LHCN-M2 (cell line): Measurements from ENCODE around the gene DCDC2C. TPM values are rescaled to one million over a fixed set of nuclear protein-coding genes. Genes with fewer than 3 reads are reported as not detected.

Experiments
- DNase-seq: peaks from one replicate; pipeline ENCODE4 v3.0.0-alpha.2; 2012; ENCODE audit warnings: low read depth
- total RNA-seq: library from RNA; depleted of rRNA; stranded (reverse); fragments of >200 nt; gene quantifications from 2 replicates; pipeline ENCODE4 v1.2.3, GENCODE V29; 2014

DCDC2C gene
- total RNA-seq, 1 experiment from 2014 or later = not detected

DNA sequence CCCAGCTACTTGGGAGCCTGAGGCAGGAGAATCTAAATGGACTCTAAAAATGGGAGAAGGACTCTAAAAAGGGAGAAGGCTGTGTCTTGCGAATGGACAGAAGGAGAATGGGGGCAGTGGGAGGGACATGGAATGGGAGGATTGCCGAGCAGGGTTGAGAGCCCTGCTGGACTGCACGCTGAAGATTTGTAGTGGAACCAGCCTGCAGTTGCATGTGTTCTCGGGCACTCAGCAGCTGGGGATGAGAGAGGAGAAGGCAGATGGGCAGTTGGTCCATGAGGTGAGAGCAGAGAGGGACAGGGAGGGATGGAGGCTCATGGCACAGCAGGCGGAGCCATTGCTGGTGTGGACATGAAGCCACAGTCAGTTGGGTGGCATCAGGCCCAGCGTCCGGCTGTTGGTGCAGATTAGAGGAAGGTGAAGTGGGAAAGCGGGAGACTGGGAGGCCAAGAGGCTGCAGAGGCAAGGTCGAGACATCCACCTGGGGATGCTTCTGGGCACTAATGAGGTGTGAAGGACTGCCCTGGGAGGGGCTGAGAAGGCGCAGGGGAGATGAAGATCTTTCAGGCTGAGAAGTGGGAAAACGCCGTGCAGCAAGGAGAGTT lies 40.7 kb downstream of the DCDC2C start:
- no peak for DNase-seq

DNA sequence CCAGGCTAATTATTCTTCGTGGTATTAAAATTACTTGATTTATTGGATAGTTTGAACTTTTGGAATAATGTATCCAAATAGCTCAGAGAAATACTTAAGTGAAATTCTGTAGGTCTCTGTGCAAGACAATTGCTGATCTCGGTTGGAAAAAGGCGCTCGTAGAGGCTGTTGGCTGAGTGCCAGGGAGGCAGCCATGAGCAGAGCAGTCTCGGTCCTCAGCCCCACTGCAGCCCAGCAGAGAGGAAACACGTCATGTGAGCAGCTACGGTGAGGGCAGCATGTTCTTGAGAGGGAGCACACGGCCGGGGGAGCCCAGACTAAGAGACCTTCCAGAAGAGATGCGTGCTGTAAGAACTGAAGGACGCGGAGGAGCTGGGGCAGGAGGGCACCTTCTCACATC lies 42.5 kb downstream of the DCDC2C start:
- DNase-seq = no peak

DNA sequence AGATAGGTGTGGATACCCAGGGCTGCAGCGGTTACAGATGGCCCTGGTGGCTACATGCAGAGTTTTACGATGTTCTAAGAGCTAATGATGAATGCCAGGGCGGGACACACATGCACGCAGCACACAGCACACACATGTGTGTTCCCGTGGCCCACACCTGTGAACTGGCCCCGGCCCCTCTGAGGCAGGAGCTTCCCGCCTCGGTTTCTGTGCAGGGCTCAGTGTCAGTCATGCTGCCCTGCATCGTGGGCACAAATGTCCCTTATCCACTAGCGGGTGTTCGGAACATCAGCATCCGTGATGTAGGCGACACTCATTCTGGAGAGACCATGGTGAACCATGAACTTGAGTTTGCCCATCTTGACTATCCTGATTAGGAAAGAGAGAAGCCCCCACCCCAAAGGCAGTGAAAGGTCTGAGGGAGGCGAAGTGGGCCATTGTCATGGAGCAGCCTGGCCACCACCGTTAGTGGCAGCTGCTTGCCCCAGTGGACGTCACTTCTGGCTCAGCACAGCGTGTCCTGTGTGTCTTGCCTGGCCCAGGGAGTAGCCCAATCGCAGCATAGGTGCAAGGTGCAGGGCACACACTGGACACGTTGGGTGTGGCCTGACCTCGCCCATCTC lies 43.8 kb downstream of the DCDC2C start:
- DNase-seq = no peak

DNA sequence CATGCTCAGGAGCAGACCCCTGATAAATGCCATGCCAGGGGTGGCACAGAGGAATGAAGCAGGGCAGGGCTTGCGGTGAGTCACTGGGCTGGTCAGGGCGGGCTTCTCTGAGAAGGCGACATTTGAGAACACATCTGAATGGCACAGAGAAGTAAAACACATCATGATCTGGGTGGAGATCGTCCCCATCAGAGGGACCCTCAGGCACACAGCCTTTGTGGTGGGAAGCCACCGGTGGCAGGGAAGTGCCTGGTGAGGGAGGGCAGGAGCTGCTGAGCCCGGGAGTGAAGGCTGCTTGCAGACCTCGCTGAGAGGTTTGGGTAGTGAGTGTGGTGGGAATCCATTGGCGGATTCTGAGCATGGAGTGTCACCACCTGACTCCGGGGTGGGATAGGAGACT lies 44.5 kb downstream of the DCDC2C start:
- DNase-seq = no peak

DNA sequence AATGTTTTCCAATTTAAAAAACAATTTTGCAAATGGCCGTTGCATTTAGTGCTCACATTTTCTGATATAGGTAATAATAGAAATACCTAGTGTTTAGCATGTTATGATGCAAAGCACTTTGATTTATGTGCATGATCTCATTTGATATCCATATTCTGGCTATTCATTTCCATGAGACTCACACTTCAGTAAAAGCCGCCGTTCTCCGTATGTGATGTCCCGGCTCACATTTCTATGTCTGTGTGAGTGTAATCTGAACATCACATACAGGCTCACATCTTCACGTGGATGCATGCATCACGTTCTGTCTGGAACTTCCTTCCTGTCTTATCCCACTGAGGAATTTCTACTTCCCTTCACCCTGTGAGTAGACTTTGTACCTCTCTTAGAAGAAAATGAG lies 45.8 kb downstream of the DCDC2C start:
- no peak for DNase-seq

DNA sequence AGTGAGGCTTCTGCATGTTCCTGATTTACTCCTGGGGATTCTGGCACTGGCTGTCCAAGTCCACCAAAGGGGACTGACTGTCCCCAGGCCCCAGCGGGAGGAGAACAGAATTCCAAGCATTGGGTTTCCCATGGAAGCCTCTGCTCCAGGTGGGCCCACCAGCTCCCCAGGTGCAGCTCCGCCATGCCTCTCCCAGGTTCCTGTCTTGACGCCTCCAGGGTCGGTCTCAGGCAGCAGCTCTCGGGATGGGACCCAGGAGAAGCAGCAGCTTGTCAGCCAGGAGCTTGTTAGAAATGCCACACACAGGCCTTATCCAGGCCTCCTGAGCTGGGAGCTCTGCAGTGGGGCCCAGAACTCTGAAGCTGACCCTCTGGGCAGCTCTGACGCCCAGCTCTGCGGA lies 47.9 kb downstream of the DCDC2C start:
- no peak for DNase-seq

DNA sequence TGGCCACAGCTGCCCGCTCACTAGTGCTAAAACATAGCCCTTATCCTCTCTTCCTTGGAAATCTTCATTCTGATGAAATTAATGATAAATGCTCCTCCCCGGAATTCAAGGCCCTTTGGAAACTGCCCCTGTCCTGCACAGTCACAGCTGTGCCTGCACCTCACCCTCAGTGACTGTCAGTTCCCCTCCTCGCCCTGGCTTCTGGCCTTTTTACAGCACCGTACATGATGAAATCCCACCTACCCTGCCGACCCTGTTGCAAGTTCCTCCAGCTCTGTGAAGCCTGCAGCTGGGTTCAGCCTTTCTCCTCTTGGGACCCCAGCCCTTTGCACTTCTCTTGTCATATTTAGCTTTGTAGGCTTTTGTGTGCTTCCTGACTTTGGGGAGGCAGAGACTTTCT lies 48.4 kb downstream of the DCDC2C start:
- DNase-seq = no peak

DNA sequence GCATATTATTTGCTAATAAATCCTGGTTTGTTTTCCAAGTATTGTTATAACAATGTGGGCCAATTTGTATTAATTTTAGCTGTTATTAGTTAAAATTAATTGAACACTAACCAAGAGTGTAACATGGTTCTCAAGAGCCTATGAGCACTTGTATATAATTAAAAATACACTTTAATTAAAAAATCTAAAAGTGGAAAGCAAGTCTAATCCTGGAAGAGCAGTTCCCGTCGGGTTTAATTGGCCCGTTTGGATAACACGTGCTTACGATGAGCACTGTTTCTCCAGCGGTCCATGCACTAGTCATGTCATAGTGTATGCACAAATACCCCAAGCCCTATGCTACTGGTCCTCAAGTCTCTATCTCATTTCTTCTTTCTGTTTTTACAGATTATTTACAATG lies 49.0 kb downstream of the DCDC2C start:
- no peak for DNase-seq

DNA sequence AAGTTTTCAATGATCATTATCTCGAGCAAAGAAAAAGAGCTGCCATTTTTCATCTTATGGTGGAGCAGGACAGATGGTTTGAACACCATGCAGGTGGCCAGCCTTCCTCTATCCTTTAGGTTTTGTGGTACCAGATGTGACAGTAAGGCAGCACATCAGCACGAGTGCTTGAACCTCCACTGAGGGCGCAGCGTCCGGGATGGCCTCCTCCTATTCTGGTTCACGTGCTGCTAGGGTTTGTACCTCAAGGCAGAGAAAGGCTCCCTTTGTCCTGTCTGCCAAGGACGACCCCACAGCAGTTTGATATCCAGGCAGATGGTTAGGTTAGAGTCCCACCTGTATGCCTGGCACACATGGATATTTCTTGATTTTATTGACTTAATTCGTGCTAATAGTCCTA lies 50.2 kb downstream of the DCDC2C start:
- no peak for DNase-seq

DNA sequence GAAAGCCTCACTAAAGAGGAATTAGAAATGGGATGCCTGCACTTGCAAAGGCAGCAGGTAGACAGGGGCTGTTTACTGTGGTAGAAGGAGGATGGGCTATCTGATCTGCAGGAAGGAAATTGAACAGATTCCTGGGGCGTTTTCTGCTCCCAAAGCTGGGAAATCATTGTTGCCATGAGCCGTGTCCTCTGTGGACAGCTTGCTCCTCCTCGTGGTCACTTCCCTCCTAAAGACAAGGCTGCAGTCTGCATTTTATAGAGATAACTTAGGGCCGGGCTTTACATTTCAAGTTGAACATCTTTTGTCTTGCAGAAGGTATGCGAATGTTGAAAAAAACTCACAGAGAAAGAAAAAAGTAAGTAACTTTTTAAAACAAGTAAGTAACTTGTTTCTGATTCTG lies 50.9 kb downstream of the DCDC2C start:
- DNase-seq = no peak

DNA sequence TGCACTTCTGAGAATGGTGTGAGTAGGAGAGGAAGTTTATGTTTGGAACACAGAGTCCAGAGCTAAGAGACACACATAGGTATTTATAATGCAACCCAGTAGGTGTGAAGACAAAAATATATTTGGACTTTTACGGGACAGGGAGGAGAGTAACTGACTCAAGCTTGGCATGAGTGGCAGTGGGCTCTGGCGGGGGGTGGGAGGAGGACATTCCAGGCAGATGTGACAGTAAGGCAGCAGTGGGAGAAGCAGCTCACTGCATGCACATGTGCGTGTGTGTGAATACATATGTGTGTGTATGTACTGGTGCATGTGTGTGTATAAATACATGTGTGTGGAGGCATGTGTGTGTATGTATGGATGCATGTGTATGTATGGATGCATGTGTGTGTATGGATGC lies 51.4 kb downstream of the DCDC2C start:
- no peak for DNase-seq

DNA sequence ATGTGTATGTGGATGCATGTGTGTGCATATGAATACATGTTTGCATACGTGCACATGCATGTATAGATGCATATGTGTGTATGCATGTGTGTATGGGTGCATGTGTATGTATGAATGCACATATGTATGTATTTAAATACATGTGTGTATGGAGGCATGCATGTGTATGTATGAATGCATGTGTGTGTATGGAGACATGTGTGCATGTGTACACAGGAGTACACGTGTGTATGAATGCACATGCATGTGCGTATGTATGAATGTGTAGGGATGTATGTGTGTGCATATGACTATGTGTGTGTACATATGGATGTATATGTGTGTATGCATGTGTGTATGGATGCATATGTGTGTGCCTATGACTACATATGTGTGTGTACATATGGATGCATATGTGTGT lies 51.9 kb downstream of the DCDC2C start:
- DNase-seq = no peak

DNA sequence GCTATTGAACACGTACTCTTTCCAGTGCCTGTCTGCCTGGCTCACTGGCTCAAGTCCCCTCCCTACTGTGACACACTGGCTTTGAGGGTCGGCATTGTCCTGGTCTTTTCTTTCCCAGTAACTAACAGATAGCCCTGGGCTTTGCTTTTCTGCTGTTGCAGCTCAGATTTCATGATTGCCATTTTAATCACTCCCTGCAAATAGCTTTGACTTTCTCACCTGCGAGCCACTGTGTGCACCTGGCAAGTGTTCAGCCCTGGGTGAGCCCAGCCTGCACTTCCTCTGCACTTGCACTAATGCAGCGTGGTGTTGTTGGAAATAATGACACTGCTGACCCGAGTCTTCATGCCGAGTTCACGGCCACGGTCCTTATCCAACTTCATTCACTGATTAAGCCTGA lies 52.9 kb downstream of the DCDC2C start:
- DNase-seq = no peak

DNA sequence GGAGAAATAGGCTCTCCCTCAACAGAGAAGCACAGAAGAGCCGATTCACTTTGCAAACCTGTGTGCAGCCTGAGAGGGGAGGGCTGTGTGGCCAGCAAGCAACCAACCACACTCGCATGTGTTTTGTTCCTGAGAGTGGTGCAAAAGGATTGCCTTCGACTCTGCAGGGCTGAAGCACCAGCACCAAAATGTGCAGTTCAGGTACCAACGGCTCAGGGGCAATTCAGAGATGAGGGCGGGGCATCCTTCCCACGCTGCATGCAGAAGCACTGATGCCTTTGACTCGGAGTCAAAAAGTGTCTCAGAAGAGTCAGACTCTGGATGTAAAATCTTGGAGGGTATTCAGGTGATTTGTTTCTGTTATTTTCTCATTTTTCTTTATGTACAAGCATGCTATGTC lies 55.5 kb downstream of the DCDC2C start:
- DNase-seq = no peak

DNA sequence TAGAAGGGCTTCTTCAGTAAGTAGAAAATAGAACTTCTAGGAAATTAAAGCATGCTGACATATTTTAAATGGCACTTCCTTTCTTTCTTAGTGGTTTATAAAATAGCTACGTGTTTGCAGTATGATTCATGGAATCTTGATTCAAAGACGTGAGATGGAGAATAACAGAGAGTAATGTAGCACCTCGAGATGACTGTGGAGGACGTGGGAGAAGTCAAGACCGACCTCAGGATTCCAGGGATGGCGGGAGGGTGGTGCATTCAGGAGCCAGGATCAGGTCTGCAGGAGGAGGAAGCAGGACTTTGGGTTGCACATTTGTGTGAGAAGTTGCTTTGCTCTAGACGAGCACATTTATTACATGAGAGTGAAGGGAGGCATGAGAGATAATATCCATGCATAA lies 56.0 kb downstream of the DCDC2C start:
- DNase-seq = no peak

DNA sequence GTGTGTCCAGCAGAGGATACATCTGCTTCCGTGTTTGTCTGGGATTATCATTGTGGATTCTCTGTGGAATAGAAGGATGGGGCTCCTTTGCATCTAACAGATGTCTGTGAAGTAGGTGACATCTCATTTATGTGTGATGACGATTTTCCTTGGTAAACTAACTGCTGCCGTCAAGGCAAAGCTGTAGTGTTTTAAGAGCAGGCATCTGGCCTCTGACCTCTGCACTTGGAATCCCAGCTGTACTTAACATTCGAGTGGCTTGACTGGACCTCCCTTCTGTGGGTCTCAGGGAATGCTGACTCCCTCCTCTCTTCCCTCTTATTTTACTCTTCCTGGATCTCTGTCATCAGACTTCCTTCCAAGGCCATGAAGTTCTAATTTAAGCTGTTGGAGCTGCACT lies 56.4 kb downstream of the DCDC2C start:
- DNase-seq = no peak

DNA sequence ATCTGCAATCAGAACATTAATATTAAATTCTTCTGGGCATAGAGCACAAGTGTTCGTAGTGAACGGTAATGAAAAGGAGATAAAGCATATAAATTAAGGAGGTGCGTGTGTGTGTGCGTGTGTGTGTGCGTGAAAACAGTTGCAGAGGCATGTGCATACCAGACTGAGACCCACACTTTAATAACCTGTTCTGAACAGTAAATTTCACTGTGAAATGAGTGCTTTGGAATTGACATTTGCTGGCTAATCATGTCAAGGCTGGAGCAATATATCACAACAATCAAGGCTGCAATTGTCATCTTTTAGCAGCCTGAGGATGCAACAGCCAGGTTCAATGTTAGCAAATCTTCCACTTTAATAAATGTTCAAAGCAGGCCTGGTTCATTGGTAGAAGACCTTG lies 57.9 kb downstream of the DCDC2C start:
- no peak for DNase-seq

DNA sequence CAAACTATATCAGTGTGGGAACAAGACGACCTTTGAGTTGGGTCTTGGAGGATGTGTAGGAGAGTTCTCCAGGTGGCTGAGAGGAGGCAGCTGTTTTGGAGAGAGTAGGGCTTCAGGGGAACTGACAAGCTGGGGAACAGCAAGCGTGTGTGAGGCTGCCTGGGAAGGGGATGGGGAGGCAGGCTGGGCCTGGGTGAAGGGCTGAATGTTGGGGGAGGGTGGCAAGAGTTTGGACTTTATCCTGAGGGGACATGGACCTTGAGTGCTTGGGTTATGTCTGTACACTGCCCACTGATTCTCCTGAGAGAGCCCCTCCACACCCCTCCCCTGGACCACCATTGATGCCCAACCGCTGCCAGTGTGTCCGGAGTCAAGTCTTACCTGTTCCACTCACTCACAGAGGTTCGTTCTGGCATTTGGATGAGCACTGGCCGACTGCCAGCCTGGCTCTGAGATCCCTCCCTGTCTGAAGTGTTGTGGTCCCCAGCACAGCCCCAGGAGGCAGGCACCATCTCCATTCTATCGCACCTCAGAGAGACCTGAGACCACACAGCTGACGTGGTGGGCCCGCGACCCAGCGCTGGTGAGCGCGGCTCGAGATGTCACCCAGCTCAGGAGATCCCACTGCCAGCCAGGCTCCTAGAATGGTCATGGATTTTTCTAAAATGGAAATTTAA lies 59.5 kb downstream of the DCDC2C start:
- no peak for DNase-seq

DNA sequence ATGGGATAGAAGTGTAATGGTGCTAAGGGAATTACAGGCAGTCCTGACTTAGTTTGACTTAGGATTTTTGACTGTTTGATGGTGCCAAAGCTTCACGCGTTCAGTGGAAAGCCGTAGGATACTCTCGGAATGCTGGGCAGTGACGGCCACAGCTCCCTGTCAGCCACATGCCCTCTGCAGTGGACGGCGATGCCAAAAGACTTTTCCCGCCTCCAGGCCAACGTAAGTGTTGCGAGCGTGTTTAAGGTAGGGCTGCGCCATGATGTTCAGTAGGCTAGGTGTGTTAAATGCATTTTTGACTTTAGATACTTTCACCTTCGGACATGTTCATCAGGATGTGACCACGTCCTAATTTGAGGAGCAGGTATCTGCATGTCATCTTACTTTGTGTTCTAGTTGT lies 63.4 kb downstream of the DCDC2C start:
- DNase-seq = no peak

DNA sequence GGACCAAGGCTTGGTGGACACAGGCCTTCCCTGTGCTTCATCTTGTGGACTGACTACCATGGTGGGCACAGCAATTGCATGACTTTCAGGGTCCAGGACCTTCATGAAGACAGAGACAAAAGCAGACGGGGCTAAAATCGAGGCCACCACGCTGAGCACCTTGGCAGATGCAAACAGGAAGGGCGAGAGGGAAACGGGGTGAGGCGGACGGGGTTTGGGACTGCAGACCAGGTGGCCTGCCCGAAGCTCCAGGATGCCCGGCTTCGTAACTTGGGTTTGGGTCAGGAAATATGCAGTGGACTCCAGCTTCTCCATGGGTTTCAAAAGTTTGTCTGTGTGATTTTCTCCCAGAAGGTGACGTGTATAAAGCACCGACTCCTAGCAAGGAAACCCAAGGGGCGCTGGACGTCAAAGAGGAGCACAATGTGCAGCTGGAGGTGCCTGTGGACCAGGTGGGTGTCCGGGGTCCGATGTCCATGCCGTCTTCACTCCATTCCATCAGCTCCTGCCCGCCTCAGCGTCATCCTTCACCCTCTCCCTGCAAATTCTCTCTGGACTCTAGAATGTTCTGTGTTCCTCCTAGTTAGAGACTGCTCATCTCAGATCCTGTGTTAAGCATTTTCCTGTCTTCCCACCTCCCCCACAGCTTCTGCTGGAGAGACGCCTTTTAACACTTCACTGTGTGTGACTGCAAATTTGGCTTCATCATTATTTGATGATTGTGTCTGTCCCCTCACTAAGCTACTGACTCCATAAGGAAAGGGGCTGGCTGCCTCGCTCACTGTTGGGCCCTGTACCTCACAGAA lies 65.8 kb downstream of the DCDC2C start:
- no peak for DNase-seq

DNA sequence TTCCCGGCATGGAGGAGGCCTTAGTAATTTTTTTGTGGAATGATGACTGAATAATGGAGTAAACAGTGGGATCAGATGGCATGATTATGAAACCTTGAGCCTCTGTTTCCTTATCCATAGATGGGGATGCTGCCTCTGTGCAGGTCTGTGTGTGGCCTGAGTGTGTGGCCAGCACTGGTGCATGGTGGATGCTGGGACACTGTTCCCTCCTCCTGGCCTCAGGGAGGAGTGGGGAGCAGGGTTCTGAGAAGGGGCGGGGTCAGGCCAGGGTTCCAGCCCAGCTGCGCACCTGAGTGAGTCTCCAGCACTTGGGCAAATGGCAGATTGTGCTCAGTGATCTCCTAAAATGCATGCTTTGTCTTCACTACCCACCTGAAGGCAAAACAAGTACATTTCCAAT lies 66.4 kb downstream of the DCDC2C start:
- no peak for DNase-seq

DNA sequence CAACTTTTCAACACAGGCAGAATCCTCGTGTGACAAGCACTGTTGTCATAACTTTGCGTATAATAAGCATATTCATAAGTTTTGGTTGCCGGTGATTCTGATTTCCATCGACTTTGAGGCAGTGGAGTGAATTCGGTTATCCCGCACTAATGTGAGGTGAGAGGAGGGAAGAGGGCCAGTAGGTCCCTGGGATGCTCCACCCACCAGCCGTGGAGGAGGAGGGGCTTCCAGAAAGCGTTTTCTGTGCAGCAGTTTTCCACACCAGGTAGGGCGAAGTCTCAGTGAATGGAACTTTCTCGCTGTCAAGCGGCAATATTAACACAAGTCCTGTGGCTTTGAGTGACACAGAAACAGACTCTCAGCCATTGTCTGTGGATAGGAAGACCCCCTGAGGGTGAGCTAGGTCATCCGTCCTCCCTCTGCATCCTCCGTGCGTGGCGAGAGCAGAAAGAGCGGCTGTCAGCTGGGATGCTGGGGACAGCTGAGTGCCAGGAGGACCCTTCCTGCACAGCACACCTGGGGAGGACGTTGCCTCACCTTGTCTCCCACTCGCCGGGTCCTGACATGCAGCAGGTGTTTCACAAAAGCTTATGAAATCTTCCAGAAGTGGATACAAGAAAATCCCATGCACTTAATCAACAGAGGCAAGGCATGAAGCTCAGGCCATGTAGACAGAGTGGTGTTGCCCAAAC lies 67.5 kb downstream of the DCDC2C start:
- no peak for DNase-seq
